ENCODE measurements around the gene HP. TPM values are rescaled to one million over a fixed set of nuclear protein-coding genes. Genes with fewer than 3 reads are reported as not detected.

The HP gene
- total and polyA plus RNA-seq, 2 of the 8 experiments (the other 6 are each of a cell fraction or from before 2014, with no cell fraction given), result not detected

DNA sequence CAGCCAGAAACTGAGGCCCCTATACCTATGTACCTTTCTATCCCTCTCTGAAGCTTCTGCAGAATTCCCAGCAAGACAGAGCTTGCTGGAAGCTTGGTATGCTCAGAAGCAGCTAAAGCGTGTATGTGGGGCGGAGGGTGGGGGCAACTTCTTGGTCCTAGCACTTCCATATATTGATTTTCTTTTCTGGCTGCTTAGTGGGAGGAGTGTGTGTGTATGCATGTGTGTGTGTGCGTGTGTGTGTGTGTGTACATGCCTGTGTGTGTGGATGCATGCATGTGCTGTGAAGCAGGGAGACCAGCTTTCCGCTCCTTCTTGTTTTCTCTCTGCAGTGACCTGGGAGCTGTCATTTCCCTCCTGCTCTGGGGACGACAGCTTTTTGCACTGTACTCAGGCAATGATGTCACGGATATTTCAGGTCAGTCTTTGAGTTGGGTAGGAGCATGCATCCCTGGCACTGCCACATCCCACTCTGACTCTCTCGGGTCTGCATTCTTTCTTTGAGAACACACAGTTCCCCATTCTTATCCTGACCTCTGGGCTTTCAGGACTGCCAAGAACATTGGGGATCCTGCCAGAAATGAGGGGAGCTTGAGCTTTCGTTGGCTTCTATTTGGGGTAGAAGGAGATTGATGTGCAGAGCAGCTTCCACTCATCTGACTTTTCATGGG lies 19.4 kb downstream of the HP start (continued):
- TF ChIP-seq, protein P1, sequence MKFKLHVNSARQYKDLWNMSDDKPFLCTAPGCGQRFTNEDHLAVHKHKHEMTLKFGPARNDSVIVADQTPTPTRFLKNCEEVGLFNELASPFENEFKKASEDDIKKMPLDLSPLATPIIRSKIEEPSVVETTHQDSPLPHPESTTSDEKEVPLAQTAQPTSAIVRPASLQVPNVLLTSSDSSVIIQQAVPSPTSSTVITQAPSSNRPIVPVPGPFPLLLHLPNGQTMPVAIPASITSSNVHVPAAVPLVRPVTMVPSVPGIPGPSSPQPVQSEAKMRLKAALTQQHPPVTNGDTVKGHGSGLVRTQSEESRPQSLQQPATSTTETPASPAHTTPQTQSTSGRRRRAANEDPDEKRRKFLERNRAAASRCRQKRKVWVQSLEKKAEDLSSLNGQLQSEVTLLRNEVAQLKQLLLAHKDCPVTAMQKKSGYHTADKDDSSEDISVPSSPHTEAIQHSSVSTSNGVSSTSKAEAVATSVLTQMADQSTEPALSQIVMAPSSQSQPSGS (IDR thresholded peaks at IDR 0.05; ENCODE audit: low read length), result no peak
- no peak for TF ChIP-seq YY1 (IDR thresholded peaks at IDR 0.05; ENCODE audit: low read depth, low read length)
- TF ChIP-seq, protein P2, sequence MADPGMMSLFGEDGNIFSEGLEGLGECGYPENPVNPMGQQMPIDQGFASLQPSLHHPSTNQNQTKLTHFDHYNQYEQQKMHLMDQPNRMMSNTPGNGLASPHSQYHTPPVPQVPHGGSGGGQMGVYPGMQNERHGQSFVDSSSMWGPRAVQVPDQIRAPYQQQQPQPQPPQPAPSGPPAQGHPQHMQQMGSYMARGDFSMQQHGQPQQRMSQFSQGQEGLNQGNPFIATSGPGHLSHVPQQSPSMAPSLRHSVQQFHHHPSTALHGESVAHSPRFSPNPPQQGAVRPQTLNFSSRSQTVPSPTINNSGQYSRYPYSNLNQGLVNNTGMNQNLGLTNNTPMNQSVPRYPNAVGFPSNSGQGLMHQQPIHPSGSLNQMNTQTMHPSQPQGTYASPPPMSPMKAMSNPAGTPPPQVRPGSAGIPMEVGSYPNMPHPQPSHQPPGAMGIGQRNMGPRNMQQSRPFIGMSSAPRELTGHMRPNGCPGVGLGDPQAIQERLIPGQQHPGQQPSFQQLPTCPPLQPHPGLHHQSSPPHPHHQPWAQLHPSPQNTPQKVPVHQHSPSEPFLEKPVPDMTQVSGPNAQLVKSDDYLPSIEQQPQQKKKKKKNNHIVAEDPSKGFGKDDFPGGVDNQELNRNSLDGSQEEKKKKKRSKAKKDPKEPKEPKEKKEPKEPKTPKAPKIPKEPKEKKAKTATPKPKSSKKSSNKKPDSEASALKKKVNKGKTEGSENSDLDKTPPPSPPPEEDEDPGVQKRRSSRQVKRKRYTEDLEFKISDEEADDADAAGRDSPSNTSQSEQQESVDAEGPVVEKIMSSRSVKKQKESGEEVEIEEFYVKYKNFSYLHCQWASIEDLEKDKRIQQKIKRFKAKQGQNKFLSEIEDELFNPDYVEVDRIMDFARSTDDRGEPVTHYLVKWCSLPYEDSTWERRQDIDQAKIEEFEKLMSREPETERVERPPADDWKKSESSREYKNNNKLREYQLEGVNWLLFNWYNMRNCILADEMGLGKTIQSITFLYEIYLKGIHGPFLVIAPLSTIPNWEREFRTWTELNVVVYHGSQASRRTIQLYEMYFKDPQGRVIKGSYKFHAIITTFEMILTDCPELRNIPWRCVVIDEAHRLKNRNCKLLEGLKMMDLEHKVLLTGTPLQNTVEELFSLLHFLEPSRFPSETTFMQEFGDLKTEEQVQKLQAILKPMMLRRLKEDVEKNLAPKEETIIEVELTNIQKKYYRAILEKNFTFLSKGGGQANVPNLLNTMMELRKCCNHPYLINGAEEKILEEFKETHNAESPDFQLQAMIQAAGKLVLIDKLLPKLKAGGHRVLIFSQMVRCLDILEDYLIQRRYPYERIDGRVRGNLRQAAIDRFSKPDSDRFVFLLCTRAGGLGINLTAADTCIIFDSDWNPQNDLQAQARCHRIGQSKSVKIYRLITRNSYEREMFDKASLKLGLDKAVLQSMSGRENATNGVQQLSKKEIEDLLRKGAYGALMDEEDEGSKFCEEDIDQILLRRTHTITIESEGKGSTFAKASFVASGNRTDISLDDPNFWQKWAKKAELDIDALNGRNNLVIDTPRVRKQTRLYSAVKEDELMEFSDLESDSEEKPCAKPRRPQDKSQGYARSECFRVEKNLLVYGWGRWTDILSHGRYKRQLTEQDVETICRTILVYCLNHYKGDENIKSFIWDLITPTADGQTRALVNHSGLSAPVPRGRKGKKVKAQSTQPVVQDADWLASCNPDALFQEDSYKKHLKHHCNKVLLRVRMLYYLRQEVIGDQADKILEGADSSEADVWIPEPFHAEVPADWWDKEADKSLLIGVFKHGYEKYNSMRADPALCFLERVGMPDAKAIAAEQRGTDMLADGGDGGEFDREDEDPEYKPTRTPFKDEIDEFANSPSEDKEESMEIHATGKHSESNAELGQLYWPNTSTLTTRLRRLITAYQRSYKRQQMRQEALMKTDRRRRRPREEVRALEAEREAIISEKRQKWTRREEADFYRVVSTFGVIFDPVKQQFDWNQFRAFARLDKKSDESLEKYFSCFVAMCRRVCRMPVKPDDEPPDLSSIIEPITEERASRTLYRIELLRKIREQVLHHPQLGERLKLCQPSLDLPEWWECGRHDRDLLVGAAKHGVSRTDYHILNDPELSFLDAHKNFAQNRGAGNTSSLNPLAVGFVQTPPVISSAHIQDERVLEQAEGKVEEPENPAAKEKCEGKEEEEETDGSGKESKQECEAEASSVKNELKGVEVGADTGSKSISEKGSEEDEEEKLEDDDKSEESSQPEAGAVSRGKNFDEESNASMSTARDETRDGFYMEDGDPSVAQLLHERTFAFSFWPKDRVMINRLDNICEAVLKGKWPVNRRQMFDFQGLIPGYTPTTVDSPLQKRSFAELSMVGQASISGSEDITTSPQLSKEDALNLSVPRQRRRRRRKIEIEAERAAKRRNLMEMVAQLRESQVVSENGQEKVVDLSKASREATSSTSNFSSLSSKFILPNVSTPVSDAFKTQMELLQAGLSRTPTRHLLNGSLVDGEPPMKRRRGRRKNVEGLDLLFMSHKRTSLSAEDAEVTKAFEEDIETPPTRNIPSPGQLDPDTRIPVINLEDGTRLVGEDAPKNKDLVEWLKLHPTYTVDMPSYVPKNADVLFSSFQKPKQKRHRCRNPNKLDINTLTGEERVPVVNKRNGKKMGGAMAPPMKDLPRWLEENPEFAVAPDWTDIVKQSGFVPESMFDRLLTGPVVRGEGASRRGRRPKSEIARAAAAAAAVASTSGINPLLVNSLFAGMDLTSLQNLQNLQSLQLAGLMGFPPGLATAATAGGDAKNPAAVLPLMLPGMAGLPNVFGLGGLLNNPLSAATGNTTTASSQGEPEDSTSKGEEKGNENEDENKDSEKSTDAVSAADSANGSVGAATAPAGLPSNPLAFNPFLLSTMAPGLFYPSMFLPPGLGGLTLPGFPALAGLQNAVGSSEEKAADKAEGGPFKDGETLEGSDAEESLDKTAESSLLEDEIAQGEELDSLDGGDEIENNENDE (IDR thresholded peaks at IDR 0.05; ENCODE audit: insufficient replicate concordance, low read length), result no peak

All from H1 (cell line).